ENCODE results near the gene KHDC4. TPM values are rescaled to one million over a fixed set of nuclear protein-coding genes. Genes with fewer than 3 reads are reported as not detected.

KHDC4 gene
- total and polyA plus RNA-seq, 9 of the 15 experiments (the other 6 are each of a cell fraction or from before 2014, with no cell fraction given) = 12.1 to 185 (median 65.6) TPM

DNA sequence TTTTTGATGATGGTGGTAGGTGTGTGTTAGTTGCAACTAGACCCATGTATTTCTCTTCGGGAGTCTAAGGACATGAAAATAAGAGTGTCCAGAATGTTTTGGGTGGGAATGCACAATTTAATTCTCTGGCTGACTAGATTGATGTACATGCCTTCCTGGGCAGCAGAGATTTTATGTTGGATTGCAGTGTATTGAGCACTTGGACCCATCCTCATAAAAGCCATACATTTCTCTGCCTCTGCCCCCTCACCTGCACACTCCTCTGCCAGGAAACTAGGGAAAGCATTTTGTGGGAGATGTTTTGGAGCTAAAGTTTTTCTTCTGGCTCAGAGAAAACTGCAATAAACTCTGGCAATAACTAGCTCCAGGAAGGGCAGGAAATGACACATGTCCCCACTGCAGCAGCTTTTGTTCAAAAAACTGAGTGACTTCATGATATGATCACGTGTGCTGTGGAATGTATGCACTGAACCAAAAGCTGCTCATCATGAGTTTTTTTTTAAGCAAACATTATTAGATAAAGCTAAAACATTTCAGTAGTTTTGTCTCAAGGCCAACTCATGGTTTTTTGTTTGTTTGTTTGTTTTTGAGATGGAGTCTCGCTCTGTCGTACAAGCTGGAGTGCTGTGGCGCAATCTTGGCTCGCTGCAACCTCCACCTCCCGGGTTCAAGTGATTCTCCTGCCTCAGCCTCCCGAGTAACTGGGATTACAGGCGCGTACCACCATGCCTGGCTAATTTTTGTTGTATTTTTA lies 40.6 kb downstream of the KHDC4 start:
- Histone ChIP-seq H3K4me3 (no peak overlapping the region), H3K4me2 (ENCODE audit: insufficient read depth, low read length) (no peak overlapping the region), H3K4me1 (replicated peaks in 1 of 2; ENCODE audit: control insufficient read depth in 2 of 2, insufficient read depth in 2 of 2, low read length in 2 of 2) (peaks cover 0 to 4% of the 10 kb centered on the region in 2 experiments; a peak in 3 of 5 replicates), H3K27ac (ENCODE audit: extremely low read depth, low read depth, low read length) (no peak overlapping the region), H3K27me3 (ENCODE audit: control insufficient read depth in 2 of 2, insufficient read depth in 2 of 2, low read length in 2 of 2) (no peaks in the 10 kb centered on the region), H3K9me1 (ENCODE audit: control insufficient read depth, insufficient read depth, low read length) (no peaks in the 10 kb centered on the region), H3K9me3 (replicated peaks; ENCODE audit: control insufficient read depth, insufficient read depth, low read depth, low read length) (no peaks in the 10 kb centered on the region), H3K79me2 (ENCODE audit: control insufficient read depth, insufficient read depth, low read length) (no peaks in the 10 kb centered on the region), H4K20me1 (replicated peaks; ENCODE audit: control insufficient read depth, insufficient read depth, low read length) (no peaks in the 10 kb centered on the region), H2AFZ (ENCODE audit: low read depth, low read length) (no peak overlapping the region), H3K36me3 (ENCODE audit: control insufficient read depth, insufficient read depth, low read length) (peaks cover 17% of the 10 kb centered on the region), H3K9ac (ENCODE audit: insufficient read depth in 1 of 2, low read depth in 2 of 2, low read length in 2 of 2) (no peak overlapping the region)
- CTCF ChIA-PET (ENCODE audit: low intra/inter-chr PET ratio) = no interaction called here
- in situ Hi-C loops (cut with MboI) (no loop called here), intact Hi-C loops (cut with micrococcal nuclease) (no loop called here)
- DNase-seq (ENCODE audit: extremely low read depth in 1 of 4, low spot score in 3 of 4) (peak in 1 of 4 experiments; percentile 4), FAIRE-seq (no peak), ATAC-seq (peak; percentile 65; the same call in 2 of the 3 replicates)
- no TSS peak for BruUV-seq (replicated peaks)
- WGBS (ENCODE audit: insufficient coverage, low coverage, missing lambda C conversion rate) = 42% methylated on average over 10 of the region's 10 CpGs
- POLR2A ChIA-PET = interaction anchor here (0.7 to 2.4 kb wide), 5 partner anchors 10 to 153 kb away, joined by 3 to 14 read pairs (median 5); partner anchors contain the start of gene KHDC4
- TF ChIP-seq ZNF561 (CRISPR knock-in tag; conservative IDR thresholded peaks at IDR 0.05) = no peak
- TF ChIP-seq U2AF2 (optimal IDR thresholded peaks at IDR 0.05; ENCODE audit: low read depth, low read length) = no peak
- TF ChIP-seq ZNF507 (tag; conservative IDR thresholded peaks at IDR 0.05) = no peak
- TF ChIP-seq, protein P1, sequence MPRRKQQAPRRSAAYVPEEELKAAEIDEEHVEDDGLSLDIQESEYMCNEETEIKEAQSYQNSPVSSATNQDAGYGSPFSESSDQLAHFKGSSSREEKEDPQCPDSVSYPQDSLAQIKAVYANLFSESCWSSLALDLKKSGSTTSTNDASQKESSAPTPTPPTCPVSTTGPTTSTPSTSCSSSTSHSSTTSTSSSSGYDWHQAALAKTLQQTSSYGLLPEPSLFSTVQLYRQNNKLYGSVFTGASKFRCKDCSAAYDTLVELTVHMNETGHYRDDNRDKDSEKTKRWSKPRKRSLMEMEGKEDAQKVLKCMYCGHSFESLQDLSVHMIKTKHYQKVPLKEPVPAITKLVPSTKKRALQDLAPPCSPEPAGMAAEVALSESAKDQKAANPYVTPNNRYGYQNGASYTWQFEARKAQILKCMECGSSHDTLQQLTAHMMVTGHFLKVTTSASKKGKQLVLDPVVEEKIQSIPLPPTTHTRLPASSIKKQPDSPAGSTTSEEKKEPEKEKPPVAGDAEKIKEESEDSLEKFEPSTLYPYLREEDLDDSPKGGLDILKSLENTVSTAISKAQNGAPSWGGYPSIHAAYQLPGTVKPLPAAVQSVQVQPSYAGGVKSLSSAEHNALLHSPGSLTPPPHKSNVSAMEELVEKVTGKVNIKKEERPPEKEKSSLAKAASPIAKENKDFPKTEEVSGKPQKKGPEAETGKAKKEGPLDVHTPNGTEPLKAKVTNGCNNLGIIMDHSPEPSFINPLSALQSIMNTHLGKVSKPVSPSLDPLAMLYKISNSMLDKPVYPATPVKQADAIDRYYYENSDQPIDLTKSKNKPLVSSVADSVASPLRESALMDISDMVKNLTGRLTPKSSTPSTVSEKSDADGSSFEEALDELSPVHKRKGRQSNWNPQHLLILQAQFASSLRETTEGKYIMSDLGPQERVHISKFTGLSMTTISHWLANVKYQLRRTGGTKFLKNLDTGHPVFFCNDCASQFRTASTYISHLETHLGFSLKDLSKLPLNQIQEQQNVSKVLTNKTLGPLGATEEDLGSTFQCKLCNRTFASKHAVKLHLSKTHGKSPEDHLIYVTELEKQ (CRISPR knock-in tag; IDR thresholded peaks at IDR 0.05) = no peak
- TF ChIP-seq, protein P2, sequence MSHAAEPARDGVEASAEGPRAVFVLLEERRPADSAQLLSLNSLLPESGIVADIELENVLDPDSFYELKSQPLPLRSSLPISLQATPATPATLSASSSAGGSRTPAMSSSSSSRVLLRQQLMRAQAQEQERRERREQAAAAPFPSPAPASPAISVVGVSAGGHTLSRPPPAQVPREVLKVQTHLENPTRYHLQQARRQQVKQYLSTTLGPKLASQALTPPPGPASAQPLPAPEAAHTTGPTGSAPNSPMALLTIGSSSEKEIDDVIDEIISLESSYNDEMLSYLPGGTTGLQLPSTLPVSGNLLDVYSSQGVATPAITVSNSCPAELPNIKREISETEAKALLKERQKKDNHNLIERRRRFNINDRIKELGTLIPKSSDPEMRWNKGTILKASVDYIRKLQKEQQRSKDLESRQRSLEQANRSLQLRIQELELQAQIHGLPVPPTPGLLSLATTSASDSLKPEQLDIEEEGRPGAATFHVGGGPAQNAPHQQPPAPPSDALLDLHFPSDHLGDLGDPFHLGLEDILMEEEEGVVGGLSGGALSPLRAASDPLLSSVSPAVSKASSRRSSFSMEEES (CRISPR knock-in tag; IDR thresholded peaks at IDR 0.05) = peak; percentile 70
- TF ChIP-seq CEBPB (tag; IDR thresholded peaks at IDR 0.05) = peak; percentile 76
- TF ChIP-seq IFI16 (CRISPR knock-in tag; IDR thresholded peaks at IDR 0.05) = no peak
- peak; percentile 75 for TF ChIP-seq RAD51 (IDR thresholded peaks at IDR 0.05; ENCODE audit: borderline replicate concordance, low read depth)
- TF ChIP-seq, protein P3, sequence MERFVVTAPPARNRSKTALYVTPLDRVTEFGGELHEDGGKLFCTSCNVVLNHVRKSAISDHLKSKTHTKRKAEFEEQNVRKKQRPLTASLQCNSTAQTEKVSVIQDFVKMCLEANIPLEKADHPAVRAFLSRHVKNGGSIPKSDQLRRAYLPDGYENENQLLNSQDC (CRISPR knock-in tag; IDR thresholded peaks at IDR 0.05) = no peak
- TF ChIP-seq SMARCA5 (IDR thresholded peaks at IDR 0.05) = no peak
- TF ChIP-seq CEBPG (CRISPR knock-in tag; IDR thresholded peaks at IDR 0.05) = no peak
- TF ChIP-seq CEBPG (tag; conservative IDR thresholded peaks at IDR 0.05 in 1 of 2, IDR thresholded peaks at IDR 0.05 in 1 of 2) = peak; percentile 21 to 61; a peak in 2 of 4 replicates
- TF ChIP-seq, protein P4, sequence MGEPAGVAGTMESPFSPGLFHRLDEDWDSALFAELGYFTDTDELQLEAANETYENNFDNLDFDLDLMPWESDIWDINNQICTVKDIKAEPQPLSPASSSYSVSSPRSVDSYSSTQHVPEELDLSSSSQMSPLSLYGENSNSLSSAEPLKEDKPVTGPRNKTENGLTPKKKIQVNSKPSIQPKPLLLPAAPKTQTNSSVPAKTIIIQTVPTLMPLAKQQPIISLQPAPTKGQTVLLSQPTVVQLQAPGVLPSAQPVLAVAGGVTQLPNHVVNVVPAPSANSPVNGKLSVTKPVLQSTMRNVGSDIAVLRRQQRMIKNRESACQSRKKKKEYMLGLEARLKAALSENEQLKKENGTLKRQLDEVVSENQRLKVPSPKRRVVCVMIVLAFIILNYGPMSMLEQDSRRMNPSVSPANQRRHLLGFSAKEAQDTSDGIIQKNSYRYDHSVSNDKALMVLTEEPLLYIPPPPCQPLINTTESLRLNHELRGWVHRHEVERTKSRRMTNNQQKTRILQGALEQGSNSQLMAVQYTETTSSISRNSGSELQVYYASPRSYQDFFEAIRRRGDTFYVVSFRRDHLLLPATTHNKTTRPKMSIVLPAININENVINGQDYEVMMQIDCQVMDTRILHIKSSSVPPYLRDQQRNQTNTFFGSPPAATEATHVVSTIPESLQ (CRISPR knock-in tag; IDR thresholded peaks at IDR 0.05) = no peak
- no peak for TF ChIP-seq ZNF76 (CRISPR knock-in tag; IDR thresholded peaks at IDR 0.05; ENCODE audit: borderline replicate concordance)
- TF ChIP-seq ZFPM2 (CRISPR knock-in tag; IDR thresholded peaks at IDR 0.05) = no peak

All from K562 (cell line).